Naive thymus-derived CD4-positive, alpha-beta T cell (primary cell): ENCODE data around the gene ABCG4. TPM values are rescaled to one million over a fixed set of nuclear protein-coding genes. Genes with fewer than 3 reads are reported as not detected.
"Not testable (repeated sequence)": the region's sequence is repeated elsewhere in the genome, so short reads cannot be mapped to it uniquely, and the experiment has no call there.

ENCODE experiments used
- ATAC-seq: fragments of 150-1000 bp; cut with Tn5 transposase; 2 replicates; pipeline ENCODE4 v1.10.0; 2021; ENCODE audit warnings: mild to moderate bottlenecking, moderate library complexity
- CTCF ChIA-PET: fragments of 350-600 bp; sonication (Branson Sonifier 250); formaldehyde crosslinking; loops from one replicate; lab custom pipeline; 2021; ENCODE audit warnings: antibody characterized with exemption; lab: Charles Lee
- POLR2A ChIA-PET: fragments of 350-600 bp; sonication (Branson Sonifier 250); formaldehyde crosslinking; loops from one replicate; lab custom pipeline; 2021; ENCODE audit warnings: antibody characterized with exemption, inconsistent platforms; lab: Charles Lee
- DNase-seq, 9 donors: peaks; one replicate each; pipeline versions ENCODE4 v3.0.0 to v3.0.0-alpha.2; 2020 to 2022; ENCODE audit warnings: mixed read lengths in 1 of 9
- H3K27ac ChIP-seq: one replicate; pipeline ENCODE4 v1.7.0; 2013; ENCODE audit warnings: mild to moderate bottlenecking, low read depth, low read length, moderate library complexity
- H3K27me3 ChIP-seq, 2 donors: one replicate each; pipeline ENCODE4 v1.7.0; 2013; ENCODE audit warnings: low read length in 2 of 2, mild to moderate bottlenecking in 2 of 2, moderate library complexity in 2 of 2; ENCODE audit not compliant: control insufficient read depth in 2 of 2, insufficient read depth in 2 of 2
- H3K36me3 ChIP-seq, 3 experiments: 1 replicate in 2 of 3; 2 replicates in 1 of 3; pipeline ENCODE4 v1.7.0; 2013; ENCODE audit warnings: low read length in 3 of 3, mild to moderate bottlenecking in 3 of 3, moderate library complexity in 1 of 3; ENCODE audit not compliant: insufficient read depth in 3 of 3, control insufficient read depth in 2 of 3
- H3K4me1 ChIP-seq, 2 donors: one replicate each; pipeline ENCODE4 v1.7.0; 2013; ENCODE audit warnings: low read length in 2 of 2, mild to moderate bottlenecking in 2 of 2, moderate library complexity in 1 of 2; ENCODE audit not compliant: control insufficient read depth in 2 of 2, insufficient read depth in 2 of 2
- H3K4me3 ChIP-seq: 2 replicates; pipeline ENCODE4 v1.7.0; 2013; ENCODE audit warnings: mild to moderate bottlenecking, low read length
- H3K9me3 ChIP-seq, 3 experiments: 1 replicate in 2 of 3; 2 replicates in 1 of 3; pipeline ENCODE4 v1.7.0; 2013; ENCODE audit warnings: low read length in 3 of 3; ENCODE audit not compliant: control insufficient read depth in 2 of 3
- H3K27ac Mint-ChIP-seq, 9 donors: one replicate each; pipeline ENCODE4 v1.8.0; 2020 to 2022; ENCODE audit warnings: mixed read lengths in 9 of 9, mild to moderate bottlenecking in 8 of 9, moderate library complexity in 5 of 9, inconsistent platforms in 2 of 9
- H3K27me3 Mint-ChIP-seq, 5 donors: one replicate each; pipeline ENCODE4 v1.8.0; 2021 to 2022; ENCODE audit warnings: mixed read lengths in 5 of 5, mild to moderate bottlenecking in 1 of 5
- H3K36me3 Mint-ChIP-seq, 5 donors: one replicate each; pipeline ENCODE4 v1.8.0; 2020 to 2022; ENCODE audit warnings: mixed read lengths in 5 of 5, mild to moderate bottlenecking in 3 of 5, inconsistent platforms in 1 of 5
- H3K4me1 Mint-ChIP-seq, 7 donors: one replicate each; pipeline ENCODE4 v1.8.0; 2020 to 2022; ENCODE audit warnings: mixed read lengths in 7 of 7, mild to moderate bottlenecking in 3 of 7, inconsistent platforms in 1 of 7
- H3K4me3 Mint-ChIP-seq, 10 donors: one replicate each; pipeline ENCODE4 v1.8.0; 2020 to 2022; ENCODE audit warnings: mild to moderate bottlenecking in 10 of 10, mixed read lengths in 10 of 10, moderate library complexity in 6 of 10, inconsistent platforms in 2 of 10
- H3K9me3 Mint-ChIP-seq, 11 donors: one replicate each; pipeline ENCODE4 v1.8.0; 2020 to 2022; ENCODE audit warnings: mixed read lengths in 11 of 11, mild to moderate bottlenecking in 4 of 11, inconsistent platforms in 1 of 11, moderate library complexity in 1 of 11
- intact Hi-C, 2 donors: fragments of 100-400 bp; cut with micrococcal nuclease; formaldehyde crosslinking; loops; one replicate each; pipeline ENCODE4 v1.15.1; 2023
- polyA plus RNA-seq, 2 donors: library from polyadenylated mRNA; unstranded; fragments of 300-500 nt; fragmentation: Illumina TruSeq; gene quantifications; one replicate each; pipeline ENCODE4 v1.2.3, GENCODE V29; 2021
- total RNA-seq, 6 experiments: library from RNA in 5 of 6; stranded (reverse) in 5 of 6; gene quantifications; 1 replicate in 5 of 6; 2 replicates in 1 of 6; pipeline ENCODE4 v1.2.3 and lab custom pipeline; 2021 to 2026

ABCG4 gene
- total and polyA plus RNA-seq, 7 experiments from 2014 or later: 0.13 TPM; not detected in 6

- Mint-ChIP-seq H3K36me3 (peaks cover 0 to 17% (median 10%) of the 10 kb centered on the region in 5 donors), H3K4me3 (peak within 1 kb of the TSS; percentile 91 to 100 (median 96)), H3K9me3 (no peaks in the 10 kb centered on the region), H3K27ac (peak within 1 kb of the TSS; percentile 98 to 100 (median 99)), H3K27me3 (no peaks in the 10 kb centered on the region), H3K4me1 (peaks cover 24 to 64% (median 50%) of the 10 kb centered on the region in 7 donors)
- CTCF ChIA-PET: interaction anchor here (0.9 to 1.8 kb wide), 14 partner anchors 10 to 204 kb away, joined by 3 to 9 read pairs (median 4); partner anchors contain the start of genes CBL, HINFP, HMBS and NLRX1
- intact Hi-C loops: loop anchor here (1.0 to 5.0 kb wide), 17 partner anchors 8 to 1870 kb away; partner anchors contain the start of genes CENATAC (in 2 of the 2), HINFP (in 2 of the 2), HYOU1 (in 2 of the 2) and RPS25 (in 2 of the 2)
- H3K36me3 ChIP-seq: peaks cover 9 to 14% (median 12%) of the 10 kb centered on the region in 3 experiments
- peak; percentile 90 for ATAC-seq
- peak within 1 kb of the TSS; percentile 95 for H3K27ac ChIP-seq
- peak; percentile 68 to 90 (median 86) for DNase-seq
- H3K9me3 ChIP-seq: no peaks in the 10 kb centered on the region
- no peaks in the 10 kb centered on the region for H3K27me3 ChIP-seq
- POLR2A ChIA-PET: interaction anchor here (0.8 to 20.2 kb wide), 28 partner anchors 10 to 760 kb away, joined by 3 to 435 read pairs (median 4); partner anchors contain the start of genes ABCG4, CENATAC, HINFP and HMBS
- H3K4me1 ChIP-seq: peaks cover 21 to 26% of the 10 kb centered on the region in 2 donors
- peak within 1 kb of the TSS; percentile 79 for H3K4me3 ChIP-seq
Measured at GRCh38 chr11:119101759-119102423, 47.0 kb upstream of the ABCG4 start, which contains the start of gene DPAGT1. TSS of gene DPAGT1 (minus strand) at chr11:119101853. CDS start at chr11:119101655, 198 bp downstream.

GRCh38 chr11:119103161-119103664 is 45.6 kb upstream of the ABCG4 start:
- not testable (repeated sequence) for H3K36me3 Mint-ChIP-seq, H3K9me3 Mint-ChIP-seq, H3K9me3 ChIP-seq, ATAC-seq, H3K27me3 ChIP-seq, H3K27me3 Mint-ChIP-seq, H3K36me3 ChIP-seq, H3K4me3 ChIP-seq, DNase-seq
- ChIA-PET POLR2A (interaction anchor here (0.7 to 20.2 kb wide), 11 partner anchors 9 to 534 kb away, joined by 3 to 435 read pairs (median 4); partner anchors contain the start of genes CENATAC, HINFP, HMBS and RPS25), CTCF (interaction anchor here (0.7 to 1.8 kb wide), 6 partner anchors 13 to 235 kb away, joined by 3 to 9 read pairs (median 4); partner anchors contain the start of genes HINFP, HMBS and RPS25)
- Mint-ChIP-seq H3K4me1 (peaks cover 24 to 67% (median 50%) of the 10 kb centered on the region in 7 donors), H3K4me3 (peak overlapping the region; percentile 53 to 100 (median 94)), H3K27ac (peak overlapping the region; percentile 98 to 100 (median 99))
- intact Hi-C loops: loop anchor here (2.0 to 5.0 kb wide), 7 partner anchors 72 to 1871 kb away; partner anchors contain the start of genes BCL9L (in 1 of the 2), CENATAC (in 1 of the 2), DDX6 (in 1 of the 2) and KMT2A (in 1 of the 2)
- Histone ChIP-seq H3K4me1 (peaks cover 22 to 27% of the 10 kb centered on the region in 2 donors), H3K27ac (peak overlapping the region; percentile 95)

GRCh38 chr11:119103793-119104192 is 45.1 kb upstream of the ABCG4 start:
- ChIA-PET POLR2A (interaction anchor here (0.8 to 20.2 kb wide), 4 partner anchors 9 to 532 kb away, joined by 3 to 435 read pairs (median 3); partner anchors contain the start of genes ARCN1 and HINFP), CTCF (no interaction called here)
- Histone ChIP-seq H3K27me3 (no peaks in the 10 kb centered on the region), H3K36me3 (peaks cover 0 to 4% (median 0%) of the 10 kb centered on the region in 3 experiments), H3K27ac (no peak overlapping the region), H3K9me3 (no peaks in the 10 kb centered on the region), H3K4me1 (peaks cover 24 to 30% of the 10 kb centered on the region in 2 donors), H3K4me3 (no peak overlapping the region)
- intact Hi-C loops: loop anchor here (2.0 to 5.0 kb wide), 7 partner anchors 73 to 1871 kb away; partner anchors contain the start of genes BCL9L (in 1 of the 2), CENATAC (in 1 of the 2), DDX6 (in 1 of the 2) and KMT2A (in 1 of the 2)
- no peaks in the 10 kb centered on the region for H3K9me3 Mint-ChIP-seq
- H3K36me3 Mint-ChIP-seq: peaks cover 0 to 4% (median 0%) of the 10 kb centered on the region in 5 donors
- ATAC-seq (no peak), DNase-seq (peak in 1 of 9 donors; percentile 17)
- H3K27ac Mint-ChIP-seq: peak overlapping the region; percentile 85 to 99 (median 99)
- peak overlapping the region; percentile 41 to 100 (median 82) for H3K4me3 Mint-ChIP-seq
- no peaks in the 10 kb centered on the region for H3K27me3 Mint-ChIP-seq
- H3K4me1 Mint-ChIP-seq: peaks cover 30 to 70% (median 54%) of the 10 kb centered on the region in 7 donors

- Histone ChIP-seq H3K27me3 (no peaks in the 10 kb centered on the region), H3K4me1 (peaks cover 20 to 30% of the 10 kb centered on the region in 2 donors), H3K36me3 (peaks cover 9 to 25% (median 11%) of the 10 kb centered on the region in 3 experiments), H3K4me3 (peak within 1 kb of the TSS; percentile 95), H3K27ac (peak within 1 kb of the TSS; percentile 93), H3K9me3 (no peaks in the 10 kb centered on the region)
- H3K4me1 Mint-ChIP-seq: peaks cover 46 to 77% (median 62%) of the 10 kb centered on the region in 7 donors
- H3K36me3 Mint-ChIP-seq: peaks cover 6 to 23% (median 10%) of the 10 kb centered on the region in 5 donors
- DNase-seq (peak; percentile 78 to 90 (median 86)), ATAC-seq (peak; percentile 95)
- peak within 1 kb of the TSS; percentile 83 to 98 (median 92) for H3K4me3 Mint-ChIP-seq
- intact Hi-C loops: loop anchor here (1.0 to 5.0 kb wide), 10 partner anchors 8 to 178 kb away; partner anchors contain the start of genes HINFP (in 2 of the 2), NLRX1 (in 2 of the 2), ABCG4 (in 1 of the 2) and HYOU1 (in 1 of the 2)
- H3K27me3 Mint-ChIP-seq: no peaks in the 10 kb centered on the region
- peak within 1 kb of the TSS; percentile 82 to 98 (median 91) for H3K27ac Mint-ChIP-seq
- CTCF ChIA-PET: interaction anchor here (0.6 to 2.8 kb wide), 5 partner anchors 10 to 154 kb away, joined by 3 to 13 read pairs (median 5); partner anchors contain the start of gene HMBS
- H3K9me3 Mint-ChIP-seq: no peaks in the 10 kb centered on the region
- POLR2A ChIA-PET: interaction anchor here (0.6 to 20.2 kb wide), 18 partner anchors 9 to 199 kb away, joined by 3 to 435 read pairs (median 4); partner anchors contain the start of genes HINFP, HMBS, HYOU1 and NLRX1
Measured at GRCh38 chr11:119106564-119107537, 42.0 kb upstream of the ABCG4 start, which contains the start of gene C2CD2L. TSS of gene C2CD2L (plus strand) at chr11:119107344. CDS start at chr11:119107742, 398 bp downstream.

GRCh38 chr11:119107538-119108145 is 41.2 kb upstream of the ABCG4 start:
- POLR2A ChIA-PET: interaction anchor here (0.6 to 20.2 kb wide), 13 partner anchors 9 to 198 kb away, joined by 3 to 435 read pairs (median 5); partner anchors contain the start of genes CBL, HINFP, HMBS and HYOU1
- ATAC-seq: peak; percentile 20
- H3K27ac Mint-ChIP-seq: peak overlapping the region; percentile 80 to 94 (median 86)
- H3K9me3 Mint-ChIP-seq: no peaks in the 10 kb centered on the region
- H3K4me3 Mint-ChIP-seq: peak overlapping the region; percentile 83 to 98 (median 92)
- Histone ChIP-seq H3K27ac (peak overlapping the region; percentile 93), H3K36me3 (peaks cover 9 to 33% (median 16%) of the 10 kb centered on the region in 3 experiments), H3K9me3 (no peaks in the 10 kb centered on the region), H3K4me3 (peak overlapping the region; percentile 95), H3K27me3 (no peaks in the 10 kb centered on the region), H3K4me1 (peaks cover 20 to 30% of the 10 kb centered on the region in 2 donors)
- no peaks in the 10 kb centered on the region for H3K27me3 Mint-ChIP-seq
- H3K4me1 Mint-ChIP-seq: peaks cover 47 to 71% (median 57%) of the 10 kb centered on the region in 7 donors
- intact Hi-C loops: loop anchor here (1.0 to 5.0 kb wide), 10 partner anchors 8 to 179 kb away; partner anchors contain the start of genes HINFP (in 2 of the 2), NLRX1 (in 2 of the 2), ABCG4 (in 1 of the 2) and HYOU1 (in 1 of the 2)
- peak in 1 of 9 donors; percentile 16 for DNase-seq
- CTCF ChIA-PET: interaction anchor here (1.1 to 2.8 kb wide), 2 partner anchors 9 to 25 kb away, joined by 3 to 13 read pairs; no protein-coding TSS in a partner anchor
- H3K36me3 Mint-ChIP-seq: peaks cover 7 to 26% (median 13%) of the 10 kb centered on the region in 5 donors
